Gastroesophageal sphincter (tissue), 3 donors: ENCODE measurements around the gene ADD1.

ENCODE experiments used
- CTCF ChIP-seq, 4 experiments: fragments of 200-600 bp in 2 of 4; fragments of 450-650 bp in 2 of 4; sonication (generic) in 1 of 4; IDR thresholded peaks; one replicate each; pipeline ENCODE4 v1.5.1; 2017 to 2019; ENCODE audit warnings: antibody characterized with exemption in 4 of 4, mild to moderate bottlenecking in 2 of 4, moderate library complexity in 2 of 4
- EP300 ChIP-seq: sonication (generic); formaldehyde crosslinking; IDR thresholded peaks from one replicate; pipeline ENCODE4 v1.6.1; 2017; ENCODE audit warnings: antibody characterized with exemption, mild to moderate bottlenecking
- POLR2A ChIP-seq, 2 donors: fragments of 450-650 bp; IDR thresholded peaks; one replicate each; pipeline ENCODE4 v1.6.1; 2017; ENCODE audit warnings: antibody characterized with exemption in 2 of 2, mild to moderate bottlenecking in 2 of 2, moderate library complexity in 1 of 2
- POLR2AphosphoS5 ChIP-seq: sonication (generic); formaldehyde crosslinking; IDR thresholded peaks from one replicate; pipeline ENCODE4 v1.6.1; 2017; ENCODE audit warnings: antibody characterized with exemption

- TF ChIP-seq CTCF (IDR thresholded peaks at IDR 0.05) (no peak), POLR2A (IDR thresholded peaks at IDR 0.05) (no peak), EP300 (no peak), POLR2AphosphoS5 (no peak)
Measured at GRCh38 chr4:2871911-2872310, 28.3 kb downstream of the ADD1 start.
